Gastrocnemius medialis (tissue), 4 donors: ENCODE measurements around the gene TUBB1. TPM values are rescaled to one million over a fixed set of nuclear protein-coding genes. Genes with fewer than 3 reads are reported as not detected.

Source experiments
- ATAC-seq, 2 donors: fragments of 150-250 bp; one replicate each; pipeline ENCODE4 v1.9.1; 2016
- DNase-seq, 2 donors: peaks; one replicate each; pipeline ENCODE4 v3.0.0-alpha.2; 2019
- H3K27ac ChIP-seq, 4 donors: fragments of 200-600 bp; sonication (generic); 1 replicate in 1 of 4; 2 replicates in 3 of 4; pipeline ENCODE4 v1.5.1; 2016 to 2018; ENCODE audit warnings: mild to moderate bottlenecking in 2 of 4, moderate library complexity in 1 of 4
- H3K27me3 ChIP-seq, 3 donors: fragments of 200-600 bp; sonication (generic) in 2 of 3; 1 replicate in 1 of 3; 2 replicates in 2 of 3; pipeline versions ENCODE4 v1.5.1 to v1.6.0; 2016 to 2019; ENCODE audit warnings: mild to moderate bottlenecking in 1 of 3, moderate library complexity in 1 of 3
- H3K36me3 ChIP-seq, 2 donors: fragments of 200-600 bp; sonication (generic) in 1 of 2; one replicate each; pipeline ENCODE4 v1.5.1; 2017 to 2018
- H3K4me1 ChIP-seq, 2 donors: fragments of 200-600 bp; sonication (generic) in 1 of 2; one replicate each; pipeline ENCODE4 v1.5.1; 2016 to 2017; ENCODE audit warnings: mild to moderate bottlenecking in 2 of 2
- H3K4me3 ChIP-seq, 4 donors: fragments of 200-600 bp; sonication (generic) in 3 of 4; 1 replicate in 1 of 4; 2 replicates in 3 of 4; pipeline ENCODE4 v1.5.1; 2016 to 2019; ENCODE audit warnings: mild to moderate bottlenecking in 2 of 4
- H3K9me3 ChIP-seq, 3 donors: fragments of 200-600 bp; sonication (generic) in 2 of 3; 1 replicate in 1 of 3; 2 replicates in 2 of 3; pipeline ENCODE4 v1.5.1; 2016 to 2019
- CTCF ChIP-seq, 5 experiments: fragments of 450-650 bp in 3 of 5; fragments of 200-600 bp in 2 of 5; sonication (generic) in 2 of 5; IDR thresholded peaks in 4 of 5; conservative IDR thresholded peaks in 1 of 5; 1 replicate in 4 of 5; 2 replicates in 1 of 5; pipeline ENCODE4 v1.5.1; 2016 to 2019; ENCODE audit warnings: antibody characterized with exemption in 5 of 5, mild to moderate bottlenecking in 3 of 5, moderate library complexity in 3 of 5
- POLR2A ChIP-seq, 2 donors: fragments of 450-650 bp; IDR thresholded peaks; one replicate each; pipeline ENCODE4 v1.6.1; 2017; ENCODE audit warnings: antibody characterized with exemption in 2 of 2, mild to moderate bottlenecking in 2 of 2, moderate library complexity in 2 of 2
- in situ Hi-C, 4 donors: fragments of 200-750 bp; cut with MboI; loops; one replicate each; pipeline versions ENCODE4 v1.15.0 to v1.8.0; 2017; ENCODE audit warnings: low sequenced_read_pairs in 4 of 4
- intact Hi-C: fragments of 100-400 bp; cut with DNase I; formaldehyde crosslinking; loops from one replicate; pipeline ENCODE4 v1.15.1; 2023; ENCODE audit warnings: low total_unique reads
- total RNA-seq, 4 donors: library from RNA; depleted of rRNA; stranded (reverse); fragments of >200 nt; gene quantifications; one replicate each; pipeline versions ENCODE4 v1.1.0 to v1.2.3, GENCODE V29; 2016

Gene TUBB1
- total RNA-seq, 4 donors from 2014 or later, result 0.07 TPM; not detected in 3

GRCh38 chr20:59068534-59068933 is 49.3 kb downstream of the TUBB1 start:
- TF ChIP-seq CTCF (IDR thresholded peaks at IDR 0.05 in 4 of 5, conservative IDR thresholded peaks at IDR 0.05 in 1 of 5) (no peak), POLR2A (IDR thresholded peaks at IDR 0.05) (no peak)
- Histone ChIP-seq H3K36me3 (no peaks in the 10 kb centered on the region), H3K4me3 (no peak overlapping the region), H3K9me3 (no peaks in the 10 kb centered on the region), H3K27me3 (no peaks in the 10 kb centered on the region), H3K4me1 (no peaks in the 10 kb centered on the region), H3K27ac (no peak overlapping the region)
- in situ Hi-C loops (loop anchor here in 1 of 4 donors (25.0 kb wide), 1 partner anchor 344 kb away; no protein-coding TSS in a partner anchor), intact Hi-C loops (no loop called here)
- ATAC-seq (no peak), DNase-seq (no peak)

GRCh38 chr20:59069026-59069425 is 49.8 kb downstream of the TUBB1 start:
- intact Hi-C loops, result no loop called here
- Histone ChIP-seq H3K4me3 (no peak overlapping the region), H3K27me3 (no peaks in the 10 kb centered on the region), H3K4me1 (no peaks in the 10 kb centered on the region), H3K27ac (no peak overlapping the region), H3K9me3 (no peaks in the 10 kb centered on the region), H3K36me3 (no peaks in the 10 kb centered on the region)
- no peak for TF ChIP-seq POLR2A (IDR thresholded peaks at IDR 0.05)
- TF ChIP-seq CTCF (IDR thresholded peaks at IDR 0.05 in 4 of 5, conservative IDR thresholded peaks at IDR 0.05 in 1 of 5), result no peak
- ATAC-seq (no peak), DNase-seq (no peak)
- in situ Hi-C loops, result loop anchor here in 1 of 4 donors (25.0 kb wide), 1 partner anchor 343 kb away; no protein-coding TSS in a partner anchor

GRCh38 chr20:59071216-59071615 is 52.0 kb downstream of the TUBB1 start:
- in situ Hi-C loops, result loop anchor here in 1 of 4 donors (25.0 kb wide), 1 partner anchor 341 kb away; no protein-coding TSS in a partner anchor
- H3K27ac ChIP-seq, result no peak overlapping the region

DNA sequence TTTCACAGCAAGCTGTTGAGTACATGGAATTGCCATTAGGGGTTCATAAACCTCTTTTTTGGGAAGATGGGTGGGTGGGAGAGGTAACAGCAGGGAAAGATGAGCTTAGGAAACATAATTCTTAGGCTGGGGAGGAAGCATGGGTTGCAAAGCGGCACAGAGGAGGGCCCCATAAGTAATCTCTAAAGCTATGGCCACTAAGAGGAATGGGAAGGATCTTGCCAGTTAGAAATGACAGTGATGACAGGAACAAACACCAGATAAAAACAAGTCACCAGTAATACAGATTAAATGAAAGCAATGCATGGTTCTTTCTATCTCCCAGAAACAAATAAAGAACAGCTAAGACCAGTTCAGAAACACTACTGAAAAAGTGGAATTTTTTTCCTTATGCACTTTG is 54.4 kb downstream of the TUBB1 start:
- ATAC-seq (no peak), DNase-seq (no peak)
- in situ Hi-C loops, result loop anchor here in 1 of 4 donors (25.0 kb wide), 1 partner anchor 339 kb away; no protein-coding TSS in a partner anchor
- peaks cover 0 to 9% (median 8%) of the 10 kb centered on the region in 3 donors for H3K27me3 ChIP-seq
- no peaks in the 10 kb centered on the region for H3K9me3 ChIP-seq
- no peaks in the 10 kb centered on the region for H3K4me1 ChIP-seq
- H3K27ac ChIP-seq, result no peak overlapping the region
- no peak for TF ChIP-seq POLR2A (IDR thresholded peaks at IDR 0.05)
- no peak for TF ChIP-seq CTCF (IDR thresholded peaks at IDR 0.05 in 4 of 5, conservative IDR thresholded peaks at IDR 0.05 in 1 of 5)
- no peak overlapping the region for H3K4me3 ChIP-seq
- no peaks in the 10 kb centered on the region for H3K36me3 ChIP-seq
- intact Hi-C loops, result no loop called here

More at GRCh38 chr20:59071216-59071615, 52.0 kb downstream of the TUBB1 start:
- no peak for TF ChIP-seq POLR2A (IDR thresholded peaks at IDR 0.05)
- TF ChIP-seq CTCF (IDR thresholded peaks at IDR 0.05 in 4 of 5, conservative IDR thresholded peaks at IDR 0.05 in 1 of 5), result no peak
- no peaks in the 10 kb centered on the region for H3K36me3 ChIP-seq
- DNase-seq (no peak), ATAC-seq (no peak)
- no peak overlapping the region for H3K4me3 ChIP-seq
- intact Hi-C loops, result no loop called here
- H3K9me3 ChIP-seq, result no peaks in the 10 kb centered on the region
- no peaks in the 10 kb centered on the region for H3K4me1 ChIP-seq
- H3K27me3 ChIP-seq, result peaks cover 0 to 6% (median 0%) of the 10 kb centered on the region in 3 donors

GRCh38 chr20:59074456-59074855 is 55.2 kb downstream of the TUBB1 start:
- Histone ChIP-seq H3K9me3 (no peaks in the 10 kb centered on the region), H3K27me3 (peaks cover 0 to 9% (median 8%) of the 10 kb centered on the region in 3 donors), H3K4me1 (no peaks in the 10 kb centered on the region), H3K36me3 (no peaks in the 10 kb centered on the region), H3K27ac (no peak overlapping the region), H3K4me3 (no peak overlapping the region)
- ATAC-seq (no peak), DNase-seq (no peak)
- no peak for TF ChIP-seq POLR2A (IDR thresholded peaks at IDR 0.05)
- no peak for TF ChIP-seq CTCF (IDR thresholded peaks at IDR 0.05 in 4 of 5, conservative IDR thresholded peaks at IDR 0.05 in 1 of 5)
- intact Hi-C loops (no loop called here), in situ Hi-C loops (loop anchor here in 1 of 4 donors (25.0 kb wide), 1 partner anchor 338 kb away; no protein-coding TSS in a partner anchor)
